ENCODE measurements around the gene ZMAT5.

ZMAT5 gene

DNA sequence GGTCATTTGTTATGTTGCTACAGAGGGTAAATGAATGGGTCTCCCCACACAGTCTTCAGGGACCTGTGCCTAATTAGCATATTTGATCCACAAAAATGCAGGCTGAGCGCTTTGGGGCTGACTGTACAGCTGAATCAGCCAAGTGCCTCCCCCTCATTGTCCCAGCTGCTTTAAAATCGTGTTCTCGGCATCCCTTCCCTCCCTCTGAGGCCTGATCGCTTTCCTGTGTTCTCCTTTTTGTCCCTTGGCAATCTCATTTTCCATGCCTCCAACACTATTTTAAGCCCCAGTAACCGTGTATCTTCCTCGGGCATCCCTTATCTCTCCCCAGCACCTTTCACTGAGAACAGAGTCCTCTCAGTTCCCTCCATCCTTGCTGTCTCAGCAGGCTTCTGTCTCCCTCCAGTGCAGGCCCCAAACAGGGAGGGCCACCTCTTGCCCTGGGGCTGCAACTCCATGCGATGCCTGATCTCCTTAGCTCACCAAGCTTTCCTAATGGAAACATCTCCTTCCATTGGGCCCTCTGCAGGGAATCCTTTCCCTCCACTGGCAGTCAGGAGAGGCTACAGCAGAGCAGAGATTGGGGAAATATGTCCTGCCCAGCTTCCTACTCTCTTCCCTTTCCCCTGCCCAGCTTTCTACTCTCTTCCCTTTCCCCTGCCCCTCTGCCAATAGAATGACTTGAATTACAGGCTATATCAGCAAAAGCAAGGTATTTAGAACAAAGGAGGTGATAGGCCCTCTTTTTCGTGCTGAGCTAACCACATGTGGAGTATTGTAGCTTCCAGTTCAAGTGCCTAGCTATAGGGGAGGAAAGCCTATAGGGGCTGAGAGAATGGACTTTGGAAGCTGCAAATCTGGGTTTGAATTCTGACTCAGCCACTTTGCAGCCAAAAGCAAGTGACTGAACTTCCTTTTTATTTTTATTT, 14.2 kb upstream of the ZMAT5 start:
- TF ChIP-seq, protein P1, sequence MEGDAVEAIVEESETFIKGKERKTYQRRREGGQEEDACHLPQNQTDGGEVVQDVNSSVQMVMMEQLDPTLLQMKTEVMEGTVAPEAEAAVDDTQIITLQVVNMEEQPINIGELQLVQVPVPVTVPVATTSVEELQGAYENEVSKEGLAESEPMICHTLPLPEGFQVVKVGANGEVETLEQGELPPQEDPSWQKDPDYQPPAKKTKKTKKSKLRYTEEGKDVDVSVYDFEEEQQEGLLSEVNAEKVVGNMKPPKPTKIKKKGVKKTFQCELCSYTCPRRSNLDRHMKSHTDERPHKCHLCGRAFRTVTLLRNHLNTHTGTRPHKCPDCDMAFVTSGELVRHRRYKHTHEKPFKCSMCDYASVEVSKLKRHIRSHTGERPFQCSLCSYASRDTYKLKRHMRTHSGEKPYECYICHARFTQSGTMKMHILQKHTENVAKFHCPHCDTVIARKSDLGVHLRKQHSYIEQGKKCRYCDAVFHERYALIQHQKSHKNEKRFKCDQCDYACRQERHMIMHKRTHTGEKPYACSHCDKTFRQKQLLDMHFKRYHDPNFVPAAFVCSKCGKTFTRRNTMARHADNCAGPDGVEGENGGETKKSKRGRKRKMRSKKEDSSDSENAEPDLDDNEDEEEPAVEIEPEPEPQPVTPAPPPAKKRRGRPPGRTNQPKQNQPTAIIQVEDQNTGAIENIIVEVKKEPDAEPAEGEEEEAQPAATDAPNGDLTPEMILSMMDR (IDR thresholded peaks at IDR 0.05; ENCODE audit: borderline replicate concordance, insufficient read depth, low read depth, low read length), result no peak

DNA sequence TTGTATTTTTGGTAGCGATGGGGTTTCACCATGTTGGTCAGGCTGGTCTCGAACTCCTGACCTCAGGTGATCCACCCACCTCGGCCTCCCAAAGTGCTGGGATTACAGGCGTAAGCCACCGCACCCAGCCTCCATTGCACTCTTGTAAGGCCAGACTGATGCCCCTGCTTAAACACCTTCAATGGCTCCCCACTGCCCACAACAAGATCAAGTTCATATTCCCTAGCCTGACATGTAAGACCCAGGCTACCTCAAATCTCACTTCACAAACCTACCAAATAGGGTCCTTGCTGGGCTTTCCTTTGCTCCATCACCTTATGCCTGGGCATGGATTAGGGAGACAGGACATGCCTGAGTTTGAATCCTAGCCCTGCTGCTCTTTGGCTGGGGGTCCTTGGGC, 13.4 kb upstream of the ZMAT5 start:
- TF ChIP-seq, protein P1 (IDR thresholded peaks at IDR 0.05; ENCODE audit: borderline replicate concordance, insufficient read depth, low read depth, low read length), result no peak
- H3K4me3 ChIP-seq (ENCODE audit: low read depth, low read length), result no peak overlapping the region

More for the DNA sequence above, 14.2 kb upstream of the ZMAT5 start:
- no peak overlapping the region for H3K4me3 ChIP-seq (ENCODE audit: low read depth, low read length)

- TF ChIP-seq, protein P1 (IDR thresholded peaks at IDR 0.05; ENCODE audit: borderline replicate concordance, insufficient read depth, low read depth, low read length), result no peak
- H3K4me3 ChIP-seq (ENCODE audit: low read depth, low read length), result no peak overlapping the region
Observed at GRCh38 chr22:29773233-29773632, 6.4 kb upstream of the ZMAT5 start.

- TF ChIP-seq, protein P1 (IDR thresholded peaks at IDR 0.05; ENCODE audit: borderline replicate concordance, insufficient read depth, low read depth, low read length), result 0 out of 2 replicates have a peak, but pooled peaks have one; percentile 18
Observed at GRCh38 chr22:29772170-29772641, 5.4 kb upstream of the ZMAT5 start.

GRCh38 chr22:29769723-29770321, 3.0 kb upstream of the ZMAT5 start:
- no peak overlapping the region for H3K4me3 ChIP-seq (ENCODE audit: low read depth, low read length)
- TF ChIP-seq, protein P1 (IDR thresholded peaks at IDR 0.05; ENCODE audit: borderline replicate concordance, insufficient read depth, low read depth, low read length), result no peak

More at GRCh38 chr22:29772170-29772641, 5.4 kb upstream of the ZMAT5 start:
- H3K4me3 ChIP-seq (ENCODE audit: low read depth, low read length), result no peak overlapping the region

DNA sequence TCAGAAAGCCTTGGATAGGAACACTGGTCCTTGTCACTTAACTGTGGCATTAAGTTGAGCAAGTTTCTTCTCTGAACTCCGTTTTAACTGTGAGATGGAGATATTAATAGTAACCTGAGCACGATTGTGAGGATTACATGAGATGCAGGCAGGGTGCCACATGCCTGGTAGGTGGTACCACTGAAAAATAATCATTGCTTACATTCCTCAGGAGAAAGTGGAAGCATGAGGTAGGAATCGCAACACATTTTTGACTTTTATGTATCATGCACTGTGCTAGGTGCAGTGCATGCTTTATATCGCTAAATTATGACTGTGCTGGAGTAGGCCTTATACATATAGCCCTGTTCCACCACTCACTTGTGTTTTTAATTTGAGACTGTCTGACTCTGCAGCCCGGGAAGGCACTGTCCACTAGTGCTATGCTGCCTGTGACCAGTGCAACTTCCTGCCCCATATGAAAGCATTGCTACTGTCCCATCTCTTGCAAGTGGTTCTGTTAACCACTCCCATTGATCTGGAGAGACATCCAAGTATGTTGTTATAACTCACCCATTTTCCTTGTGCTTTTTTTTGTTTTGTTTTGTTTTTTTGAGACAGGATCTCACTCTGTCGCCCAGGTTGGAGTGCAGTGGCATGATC, 1.4 kb upstream of the ZMAT5 start:
- TF ChIP-seq, protein P1 (IDR thresholded peaks at IDR 0.05; ENCODE audit: borderline replicate concordance, insufficient read depth, low read depth, low read length), result no peak
- H3K4me3 ChIP-seq (ENCODE audit: low read depth, low read length), result peak overlapping the region; percentile 78
